Fibroblast of skin of right biceps (primary cell): ENCODE data around the gene RNASE12.
A peak's percentile ranks its signal among the peaks of the same experiment; 100 is the strongest.
"Not testable (repeated sequence)": the region's sequence is repeated elsewhere in the genome, so short reads cannot be mapped to it uniquely, and the experiment has no call there.

Experiments used
- DNase-seq: peaks from one replicate; pipeline ENCODE4 v3.0.0-alpha.2; 2013

Gene RNASE12

GRCh38 chr14:20591235-20591634 is at the start of gene RNASE12:
Gene RNASE12, minus strand, starts transcription at chr14:20591376. Its CDS starts 653 bp downstream, at chr14:20590723.
- DNase-seq: no peak

- DNase-seq: peak; percentile 84
These were observed 41.9 kb upstream of the RNASE12 start for GRCh38 chr14:20632831-20633691.

GRCh38 chr14:20632448-20632830 is 41.3 kb upstream of the RNASE12 start:
- DNase-seq: no peak

GRCh38 chr14:20631880-20632389 is 40.8 kb upstream of the RNASE12 start:
- peak; percentile 69 for DNase-seq

- peak; percentile 69 for DNase-seq
These were observed 40.1 kb upstream of the RNASE12 start for GRCh38 chr14:20631023-20631879.

- peak; percentile 70 for DNase-seq
These were observed 39.3 kb upstream of the RNASE12 start for GRCh38 chr14:20630340-20631022.

- no peak for DNase-seq
These were observed 37.1 kb upstream of the RNASE12 start for GRCh38 chr14:20628063-20628854.

- DNase-seq: no peak
These were observed 36.3 kb upstream of the RNASE12 start for GRCh38 chr14:20627346-20628027.

GRCh38 chr14:20626274-20626673 is 35.1 kb upstream of the RNASE12 start:
- no peak for DNase-seq

GRCh38 chr14:20624495-20625070 is 33.4 kb upstream of the RNASE12 start:
- DNase-seq: peak; percentile 64

GRCh38 chr14:20623798-20624197 is 32.6 kb upstream of the RNASE12 start:
- peak; percentile 13 for DNase-seq

GRCh38 chr14:20622816-20623291 is 31.7 kb upstream of the RNASE12 start:
- DNase-seq: no peak

- DNase-seq: no peak
These were observed 29.8 kb upstream of the RNASE12 start for GRCh38 chr14:20620798-20621478.

GRCh38 chr14:20619688-20620087 is 28.5 kb upstream of the RNASE12 start:
- DNase-seq: not testable (repeated sequence)

GRCh38 chr14:20618271-20618749 is 27.1 kb upstream of the RNASE12 start:
- no peak for DNase-seq

- DNase-seq: no peak
These were observed 26.2 kb upstream of the RNASE12 start for GRCh38 chr14:20617138-20618003.

GRCh38 chr14:20615996-20616395 is 24.8 kb upstream of the RNASE12 start:
- no peak for DNase-seq

- no peak for DNase-seq
These were observed 23.1 kb upstream of the RNASE12 start for GRCh38 chr14:20614038-20614840.
